Stimulated activated naive CD8-positive, alpha-beta T cell treated with anti-CD3 and anti-CD28 coated beads, Interleukin-15, amount 100 ng/mL, for 72 hours (primary cell): ENCODE measurements around the gene INS.

Experiments
- ATAC-seq: fragments of 150-1000 bp; cut with Tn5 transposase; 2 replicates; pipeline ENCODE4 v1.10.0; 2021; ENCODE audit warnings: mild to moderate bottlenecking, moderate library complexity
- DNase-seq, 2 donors: peaks; one replicate each; pipeline ENCODE4 v3.0.0; 2021 to 2022
- H3K27ac Mint-ChIP-seq, 2 donors: one replicate each; pipeline ENCODE4 v1.8.0; 2022; ENCODE audit warnings: mild to moderate bottlenecking in 2 of 2, mixed read lengths in 2 of 2, moderate library complexity in 2 of 2
- H3K27me3 Mint-ChIP-seq: one replicate; pipeline ENCODE4 v1.8.0; 2022; ENCODE audit warnings: mixed read lengths
- H3K4me1 Mint-ChIP-seq: one replicate; pipeline ENCODE4 v1.8.0; 2022; ENCODE audit warnings: mild to moderate bottlenecking, mixed read lengths
- H3K4me3 Mint-ChIP-seq, 2 donors: one replicate each; pipeline ENCODE4 v1.8.0; 2022; ENCODE audit warnings: mild to moderate bottlenecking in 2 of 2, mixed read lengths in 2 of 2, moderate library complexity in 1 of 2
- H3K9me3 Mint-ChIP-seq, 2 donors: one replicate each; pipeline ENCODE4 v1.8.0; 2022; ENCODE audit warnings: mixed read lengths in 2 of 2

INS gene

DNA sequence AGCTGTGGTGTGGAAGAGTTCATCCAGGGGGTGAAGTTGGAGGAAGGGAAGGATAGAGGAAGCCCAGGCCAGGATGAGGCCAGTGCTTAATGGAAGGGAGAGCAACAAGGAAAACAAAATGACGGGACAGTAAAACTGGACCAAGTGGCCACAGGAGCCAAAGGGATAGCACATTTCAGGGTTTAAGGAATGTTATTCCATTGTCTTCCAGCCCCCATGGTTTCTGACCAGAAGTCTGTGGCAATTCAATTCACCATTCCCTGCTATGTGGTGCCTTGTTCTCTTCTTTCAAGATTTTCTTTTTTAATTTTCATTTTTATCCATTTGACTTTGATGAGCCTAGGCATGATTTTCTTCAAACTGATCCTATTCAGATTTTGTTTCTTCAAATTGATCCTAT lies 44.3 kb downstream of the INS start:
- Mint-ChIP-seq H3K27me3 (peaks cover 24% of the 10 kb centered on the region), H3K4me1 (no peaks in the 10 kb centered on the region), H3K27ac (no peak overlapping the region), H3K9me3 (peaks cover 0 to 6% of the 10 kb centered on the region in 2 donors), H3K4me3 (no peak overlapping the region)
- DNase-seq (no peak), ATAC-seq (no peak)

DNA sequence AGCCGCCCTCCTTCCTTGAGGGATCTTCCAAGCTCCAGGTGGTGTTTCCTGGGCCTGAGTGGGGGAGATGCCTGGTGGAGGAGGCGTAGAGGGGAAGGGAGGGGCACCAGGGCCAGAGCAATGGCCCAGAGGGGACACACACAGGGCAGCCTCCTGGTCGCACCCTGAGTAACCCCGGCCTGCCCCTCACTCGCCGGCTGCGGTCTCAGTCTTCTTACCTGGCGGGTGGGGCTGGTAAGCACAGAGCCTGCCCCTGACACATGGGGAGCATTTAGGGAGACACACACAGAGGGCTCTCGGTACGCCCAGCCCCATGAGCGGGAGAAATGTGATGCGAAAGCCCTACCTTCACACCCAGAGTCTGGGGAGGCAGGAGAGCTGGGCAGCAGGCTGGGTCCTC lies 45.7 kb downstream of the INS start:
- Mint-ChIP-seq H3K4me1 (no peaks in the 10 kb centered on the region), H3K4me3 (no peak overlapping the region), H3K9me3 (peaks cover 0 to 6% of the 10 kb centered on the region in 2 donors), H3K27ac (no peak overlapping the region), H3K27me3 (peaks cover 17% of the 10 kb centered on the region)
- ATAC-seq (no peak), DNase-seq (no peak)

- peaks cover 17% of the 10 kb centered on the region for H3K27me3 Mint-ChIP-seq
- DNase-seq (no peak), ATAC-seq (no peak)
- no peaks in the 10 kb centered on the region for H3K4me1 Mint-ChIP-seq
- H3K4me3 Mint-ChIP-seq, result no peak overlapping the region
- H3K9me3 Mint-ChIP-seq, result peaks cover 0 to 6% of the 10 kb centered on the region in 2 donors
- H3K27ac Mint-ChIP-seq, result no peak overlapping the region
Observed at GRCh38 chr11:2114430-2115241, 46.4 kb downstream of the INS start.

DNA sequence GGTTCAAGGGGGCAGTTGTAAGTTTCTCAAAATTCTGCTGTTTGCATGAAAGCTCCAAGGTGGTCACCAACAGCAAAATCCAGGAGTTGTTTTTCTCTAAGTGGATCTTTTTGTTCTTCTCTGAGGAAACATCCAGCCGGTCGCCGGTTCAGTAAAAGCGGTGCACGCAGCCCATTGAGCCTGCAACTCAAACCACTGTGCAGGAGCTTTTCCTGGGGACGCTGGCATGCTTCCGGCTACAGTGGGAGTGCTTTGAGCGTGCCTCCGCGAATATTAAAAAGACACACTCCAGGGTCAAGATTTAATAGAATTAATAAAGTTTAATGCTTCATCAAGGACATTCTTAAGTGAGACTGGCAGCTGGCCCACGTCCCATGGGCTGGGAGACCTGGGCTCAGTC lies 47.2 kb downstream of the INS start:
- ATAC-seq (no peak), DNase-seq (no peak)
- H3K4me1 Mint-ChIP-seq, result no peaks in the 10 kb centered on the region
- no peak overlapping the region for H3K27ac Mint-ChIP-seq
- H3K4me3 Mint-ChIP-seq, result no peak overlapping the region
- H3K27me3 Mint-ChIP-seq, result peaks cover 16% of the 10 kb centered on the region
- H3K9me3 Mint-ChIP-seq, result peaks cover 0 to 6% of the 10 kb centered on the region in 2 donors

DNA sequence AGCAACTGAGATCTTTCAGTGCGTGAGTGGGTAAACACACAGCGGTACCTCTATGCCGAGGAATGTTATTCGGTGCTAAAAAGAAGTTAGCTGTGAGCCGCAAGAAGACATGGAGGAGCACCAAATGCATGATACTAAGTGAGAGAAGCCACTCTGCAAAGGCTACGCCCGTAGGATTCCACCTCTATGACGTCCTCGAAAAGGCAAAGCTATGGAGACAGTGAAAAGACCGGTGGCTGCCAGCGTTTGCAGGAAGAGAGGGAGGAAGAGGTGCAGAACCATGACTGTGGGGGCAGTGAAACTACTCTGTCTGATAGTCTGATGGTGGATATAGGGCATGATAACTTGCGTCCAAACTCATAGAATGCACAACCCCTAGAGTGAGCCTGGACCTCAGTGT lies 50.5 kb downstream of the INS start:
- no peak overlapping the region for H3K4me3 Mint-ChIP-seq
- H3K27ac Mint-ChIP-seq, result no peak overlapping the region
- no peaks in the 10 kb centered on the region for H3K4me1 Mint-ChIP-seq
- no peak for ATAC-seq
- no peak for DNase-seq
- peaks cover 16% of the 10 kb centered on the region for H3K27me3 Mint-ChIP-seq
- H3K9me3 Mint-ChIP-seq, result no peaks in the 10 kb centered on the region
